NCI-H345 (cell line): Measurements from ENCODE around the gene ZDHHC13.
A peak's percentile ranks its signal among the peaks of the same experiment; 100 is the strongest.

Experiments used
- DNase-seq: peaks from one replicate; lab custom pipeline; 2025; lab: John Stamatoyannopoulos, UW

The ZDHHC13 gene

DNA sequence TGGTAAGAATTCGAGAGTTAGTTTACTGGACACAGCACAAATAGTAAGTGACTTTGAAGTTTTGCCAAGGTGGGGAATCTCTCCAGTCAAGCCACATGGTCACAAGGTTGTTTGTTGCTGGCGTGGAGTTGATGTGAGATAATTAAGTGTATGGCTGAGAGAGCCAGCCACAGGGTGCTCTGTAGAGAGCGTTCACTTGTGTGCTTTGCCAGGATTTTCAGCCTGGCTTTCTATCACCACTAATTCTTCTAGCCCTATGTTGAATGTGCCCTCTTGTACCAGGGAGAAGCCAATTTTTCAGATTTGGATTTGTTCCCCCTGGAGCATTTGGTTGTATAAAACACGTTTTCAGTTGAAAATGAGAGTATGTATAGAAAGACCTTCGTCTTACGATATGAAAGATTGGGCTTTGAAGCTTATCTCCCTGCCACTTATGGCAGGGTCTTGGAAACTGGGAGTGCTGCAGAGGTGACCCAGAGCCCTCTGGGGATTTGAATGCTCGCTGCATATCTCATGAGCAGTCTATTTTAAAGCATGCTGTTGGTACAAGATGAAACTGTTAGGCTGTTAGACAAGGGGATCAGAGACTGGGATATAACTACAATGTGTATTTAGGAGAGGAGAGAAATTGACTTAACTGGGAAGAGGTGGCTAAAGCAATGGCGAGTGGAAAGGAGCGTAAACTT, 56.2 kb downstream of the ZDHHC13 start:
- DNase-seq, result no peak

GRCh38 chr11:19173964-19174638, 57.1 kb downstream of the ZDHHC13 start:
- no peak for DNase-seq

- DNase-seq, result no peak
These were observed 59.7 kb downstream of the ZDHHC13 start for GRCh38 chr11:19176629-19177186.

DNA sequence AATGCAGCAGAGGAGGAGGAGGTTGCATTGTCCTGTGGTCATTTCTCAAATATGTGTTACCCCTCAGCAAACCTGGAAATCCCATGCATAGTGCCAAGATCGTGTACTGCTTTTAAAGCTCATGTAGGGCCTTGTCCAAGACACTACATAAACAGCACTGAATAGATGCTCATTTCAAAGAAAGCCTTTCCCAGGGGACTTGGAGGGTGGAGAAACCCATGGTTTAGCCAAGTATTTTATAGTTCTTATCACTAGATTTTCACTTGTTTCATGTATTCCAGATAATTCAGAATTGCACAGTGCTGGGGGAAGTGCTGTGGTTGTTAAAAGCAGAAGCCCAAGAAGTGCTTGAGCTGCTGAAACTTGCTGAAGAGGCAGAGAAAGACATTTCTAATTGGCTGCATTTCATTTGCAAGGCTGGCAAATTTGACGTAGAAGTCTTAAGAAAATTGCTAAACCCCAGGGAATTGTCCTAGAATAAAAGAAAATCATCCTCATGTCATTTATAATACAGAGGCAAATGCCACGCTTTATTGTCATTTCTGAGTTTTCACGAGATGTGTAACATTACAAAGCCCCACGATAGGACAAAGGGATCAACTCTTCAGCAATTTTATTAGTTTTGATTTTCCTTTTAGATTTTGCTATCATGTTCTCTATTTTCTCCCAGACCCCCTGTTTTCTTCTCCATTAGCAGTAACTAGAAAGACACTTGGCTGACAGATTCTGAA, 64.7 kb downstream of the ZDHHC13 start:
- DNase-seq, result no peak

DNA sequence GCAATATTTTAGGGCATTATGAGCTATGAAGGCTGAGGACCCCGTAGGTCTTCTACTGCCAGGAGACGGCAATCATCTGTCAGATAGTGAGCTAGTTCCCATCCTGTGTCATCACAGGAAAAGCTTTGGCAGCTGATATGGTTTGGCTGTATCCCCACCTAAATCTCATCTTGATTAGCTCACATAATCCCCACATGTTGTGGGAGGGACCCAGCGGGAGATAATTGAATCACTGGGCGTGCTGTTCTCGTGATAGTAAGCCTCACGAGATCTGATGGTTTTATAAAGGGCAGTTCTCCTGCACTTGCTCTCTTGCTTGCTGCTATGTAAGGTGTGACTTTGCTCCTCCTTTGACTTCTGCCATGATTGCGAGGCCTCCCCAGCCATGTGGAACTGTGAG, 66.7 kb downstream of the ZDHHC13 start:
- DNase-seq, result no peak

DNA sequence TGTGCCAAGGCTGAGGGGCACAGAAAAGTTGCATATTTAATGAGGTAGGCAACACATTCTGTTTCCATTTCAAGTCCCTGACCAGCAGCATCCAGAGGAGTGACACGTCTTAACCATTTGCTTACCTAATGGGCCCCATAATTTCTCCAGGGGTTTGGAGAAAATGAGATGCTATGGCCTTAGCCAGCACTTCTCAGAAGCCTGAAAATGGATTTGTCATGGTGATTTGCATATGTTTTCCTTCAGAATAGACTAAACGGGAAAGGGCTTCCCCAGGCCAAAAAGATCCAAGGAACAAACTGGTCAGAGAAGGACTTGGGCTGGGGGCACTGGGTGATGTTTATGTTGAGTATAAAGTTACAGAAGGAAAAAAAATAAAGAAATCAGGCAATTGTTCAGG, 68.1 kb downstream of the ZDHHC13 start:
- no peak for DNase-seq

- DNase-seq, result no peak
These were observed 68.6 kb downstream of the ZDHHC13 start for GRCh38 chr11:19185516-19186052.

GRCh38 chr11:19187114-19187832, 70.3 kb downstream of the ZDHHC13 start:
- no peak for DNase-seq

DNA sequence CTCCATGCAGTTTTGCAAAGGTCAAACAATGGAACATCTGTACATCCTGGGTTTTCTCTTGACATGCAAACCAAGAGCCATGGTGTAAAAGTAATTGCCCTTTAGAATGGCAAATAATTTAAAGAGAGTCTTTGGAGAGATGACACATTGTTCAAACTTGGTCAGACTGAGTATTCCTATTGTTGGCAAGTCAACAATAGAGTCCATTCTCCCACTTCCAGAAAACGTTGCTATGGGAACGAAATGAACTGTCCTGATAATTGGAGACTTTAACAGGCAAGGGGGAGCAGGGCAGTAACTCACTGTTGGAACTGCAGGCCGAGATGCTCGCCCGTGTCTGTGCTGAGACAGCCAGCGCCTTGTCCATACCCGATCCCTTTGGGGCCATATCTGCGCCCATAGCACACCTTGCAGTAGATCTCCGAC, 70.9 kb downstream of the ZDHHC13 start:
- DNase-seq, result peak; percentile 56

DNA sequence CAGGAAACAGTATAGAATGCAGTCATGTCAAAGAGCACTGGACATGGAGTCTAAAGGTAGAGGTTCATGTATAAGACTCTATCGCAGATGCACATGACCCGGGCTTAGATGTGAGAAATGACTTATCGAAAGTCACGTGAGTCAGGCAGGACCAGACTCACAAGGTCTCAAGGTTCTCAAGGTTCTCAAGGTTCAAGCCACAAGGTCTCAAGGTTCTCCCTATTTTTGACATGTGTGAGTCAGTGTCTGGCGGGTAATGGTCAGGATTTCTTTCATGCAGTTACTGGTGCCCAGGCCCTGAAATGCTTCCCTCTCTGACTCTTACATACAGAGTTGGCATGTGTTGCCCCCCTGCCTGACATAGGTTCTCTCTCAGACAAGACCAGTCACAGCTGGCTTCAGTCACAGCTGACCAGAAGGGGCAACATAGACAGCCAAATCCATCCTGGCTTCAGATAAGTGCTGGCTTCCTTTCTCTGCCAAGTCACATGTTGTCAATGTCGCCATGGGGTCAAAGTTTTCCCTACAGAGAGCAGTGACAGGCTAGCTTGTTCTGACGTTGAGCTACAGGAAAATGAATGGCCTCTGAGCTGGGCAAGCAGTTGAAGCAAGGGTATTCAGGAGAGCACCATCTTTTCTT, 74.7 kb downstream of the ZDHHC13 start:
- no peak for DNase-seq

DNA sequence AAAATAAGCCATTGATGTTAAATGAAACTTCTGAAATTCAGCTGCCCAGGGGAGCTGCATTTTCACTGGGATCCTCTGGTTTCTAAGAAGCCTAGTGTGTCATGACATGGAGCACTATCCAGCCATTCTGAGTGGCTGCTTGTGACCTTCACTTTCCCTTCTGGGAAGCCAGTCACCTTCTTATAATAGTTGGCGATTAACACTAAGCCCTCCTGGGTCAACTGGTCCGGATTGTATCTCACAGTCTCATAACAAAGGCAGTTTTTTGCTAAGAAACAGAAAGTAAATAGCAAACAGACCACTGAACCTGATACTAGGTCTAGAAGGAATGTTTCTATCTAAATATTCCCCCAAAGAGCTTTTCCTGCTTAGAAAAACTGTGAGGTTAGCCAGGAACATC, 76.9 kb downstream of the ZDHHC13 start:
- no peak for DNase-seq

- no peak for DNase-seq
These were observed 77.8 kb downstream of the ZDHHC13 start for GRCh38 chr11:19194620-19195308.

DNA sequence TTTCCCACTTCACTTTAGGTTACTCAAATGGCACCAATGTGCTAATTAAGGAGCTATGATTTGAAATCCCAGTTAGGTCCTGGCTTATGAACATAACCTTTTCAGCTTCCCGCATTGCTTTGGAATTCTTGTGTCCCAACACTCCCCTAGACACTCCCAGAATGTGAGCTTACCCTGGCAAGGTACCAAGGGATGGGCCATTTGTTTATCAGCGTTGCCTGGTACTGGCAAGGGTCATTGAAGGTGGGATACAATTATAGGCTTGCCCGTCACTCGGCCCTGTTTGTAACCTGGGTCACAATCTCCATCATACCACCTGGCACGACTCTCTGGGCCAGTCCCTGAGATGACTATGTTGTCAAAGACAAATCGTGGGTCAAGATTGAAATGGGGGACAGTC, 79.5 kb downstream of the ZDHHC13 start:
- no peak for DNase-seq

DNA sequence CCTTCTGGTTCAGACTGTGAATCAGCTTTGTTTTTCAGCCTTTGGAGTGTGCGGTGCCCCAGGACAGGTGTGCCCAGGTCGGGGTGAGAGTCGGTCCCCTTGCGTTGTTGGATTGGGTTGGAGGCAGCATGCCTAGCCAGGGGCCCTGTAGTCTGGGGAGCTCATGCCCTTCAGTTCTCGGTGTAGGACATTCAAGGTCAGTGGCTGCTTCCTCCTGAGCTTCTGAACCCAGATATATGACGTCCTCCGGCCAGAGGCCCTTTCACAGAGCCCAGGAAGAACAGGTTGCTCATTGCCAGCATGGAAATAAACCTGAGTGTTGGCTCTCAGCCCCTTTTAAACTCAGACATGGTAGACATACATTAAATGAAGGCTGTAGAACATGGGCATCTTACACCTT, 82.1 kb downstream of the ZDHHC13 start:
- no peak for DNase-seq

DNA sequence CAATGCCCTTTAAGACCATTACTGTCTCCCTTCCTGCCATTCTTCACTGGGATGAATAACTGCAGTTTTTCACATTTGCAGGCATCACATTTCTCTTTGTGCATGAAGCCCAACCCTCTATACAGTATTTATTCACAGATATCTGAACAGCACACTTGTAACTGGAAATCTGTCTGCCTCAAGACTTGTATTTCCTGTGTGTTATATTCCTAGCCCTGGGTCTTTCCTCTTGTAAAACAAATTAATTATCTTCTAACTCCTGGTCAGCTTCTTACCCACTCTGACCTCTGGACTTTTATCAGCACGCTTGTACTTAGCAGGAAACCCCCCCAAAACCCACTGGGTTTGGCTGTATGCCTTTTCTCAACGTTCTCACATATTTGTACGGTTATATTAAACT, 82.8 kb downstream of the ZDHHC13 start:
- no peak for DNase-seq

DNA sequence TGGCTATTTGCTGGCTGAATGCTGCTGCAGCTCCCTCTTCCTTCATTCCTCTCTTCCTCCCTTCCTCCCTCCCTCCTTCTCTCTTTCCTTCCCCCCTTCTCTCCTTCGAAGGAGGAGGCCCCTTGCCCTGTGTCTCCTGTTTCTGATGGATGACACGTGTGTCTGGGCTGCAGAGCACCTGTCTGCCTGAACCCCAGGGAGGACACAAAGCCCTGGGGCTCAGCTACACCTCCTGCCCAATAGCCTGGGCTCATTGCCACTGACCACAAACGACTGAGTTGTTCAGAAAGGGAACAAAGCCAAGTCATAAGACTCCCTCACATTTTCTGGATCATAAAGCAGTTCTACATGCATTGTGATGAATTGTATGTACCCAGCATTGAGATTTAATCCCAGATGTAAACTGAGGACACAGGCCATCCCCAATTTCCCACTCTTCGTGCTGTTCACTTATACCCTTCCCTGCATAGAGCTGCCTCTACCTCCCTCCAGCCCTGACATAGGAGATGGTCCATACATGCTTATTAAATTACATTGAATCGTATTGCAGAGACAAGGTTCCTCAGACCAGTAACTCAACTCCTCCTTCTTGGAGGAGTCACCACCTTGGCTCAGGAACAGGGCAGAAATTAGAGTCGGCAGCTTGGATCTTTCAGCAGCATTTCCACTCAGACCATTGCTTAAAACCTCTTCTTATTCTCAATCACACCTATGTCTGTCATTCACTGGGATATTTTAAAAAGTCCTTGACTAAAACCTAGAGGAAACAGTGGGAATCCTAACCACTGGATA, 83.6 kb downstream of the ZDHHC13 start:
- peak; percentile 4 for DNase-seq

GRCh38 chr11:19201737-19202605, 85.0 kb downstream of the ZDHHC13 start, which contains the start of gene CSRP3:
CSRP3 (minus strand) TSS chr11:19201983; CDS start chr11:19192448, 9,535 bp downstream.
- DNase-seq, result no peak

DNA sequence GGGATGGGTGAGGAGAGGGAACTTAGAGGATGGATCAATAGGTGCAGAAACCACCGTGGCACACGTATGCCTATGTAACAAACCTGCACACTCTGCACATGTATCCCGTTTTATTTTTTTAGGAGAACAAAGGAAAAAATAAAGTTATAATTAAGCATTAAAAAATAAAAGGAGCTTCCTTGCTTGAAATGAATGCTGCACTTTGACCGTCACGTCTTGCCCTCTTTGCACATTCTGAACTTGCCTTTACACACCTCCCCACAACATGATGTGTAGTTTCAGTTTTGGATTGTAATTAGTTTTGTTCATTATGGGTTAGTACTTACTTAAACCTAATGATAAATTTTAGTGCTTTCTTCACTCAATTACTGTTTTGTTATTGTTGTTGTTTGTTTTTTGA, 87.9 kb downstream of the ZDHHC13 start:
- no peak for DNase-seq

- no peak for DNase-seq
These were observed 91.2 kb downstream of the ZDHHC13 start for GRCh38 chr11:19208181-19208580.
